Muscle of arm (tissue), 12 donors: Measurements from ENCODE around the gene CEACAM16. TPM values are rescaled to one million over a fixed set of nuclear protein-coding genes. Genes with fewer than 3 reads are reported as not detected.
"Not testable (repeated sequence)": the region's sequence is repeated elsewhere in the genome, so short reads cannot be mapped to it uniquely, and the experiment has no call there.

Experiments used
- DNase-seq: peaks from one replicate; pipeline ENCODE4 v3.0.0-alpha.2; 2013
- polyA plus RNA-seq, 12 donors: library from polyadenylated mRNA; unstranded; fragments of 120-200 nt; gene quantifications; one replicate each; pipeline ENCODE4 v1.2.1, GENCODE V29; 2013; ENCODE audit not compliant: insufficient read length in 12 of 12

CEACAM16 gene
- polyA plus RNA-seq, 12 donors = 0.26 to 0.89 (median 0.53) TPM; not detected in 3

DNA sequence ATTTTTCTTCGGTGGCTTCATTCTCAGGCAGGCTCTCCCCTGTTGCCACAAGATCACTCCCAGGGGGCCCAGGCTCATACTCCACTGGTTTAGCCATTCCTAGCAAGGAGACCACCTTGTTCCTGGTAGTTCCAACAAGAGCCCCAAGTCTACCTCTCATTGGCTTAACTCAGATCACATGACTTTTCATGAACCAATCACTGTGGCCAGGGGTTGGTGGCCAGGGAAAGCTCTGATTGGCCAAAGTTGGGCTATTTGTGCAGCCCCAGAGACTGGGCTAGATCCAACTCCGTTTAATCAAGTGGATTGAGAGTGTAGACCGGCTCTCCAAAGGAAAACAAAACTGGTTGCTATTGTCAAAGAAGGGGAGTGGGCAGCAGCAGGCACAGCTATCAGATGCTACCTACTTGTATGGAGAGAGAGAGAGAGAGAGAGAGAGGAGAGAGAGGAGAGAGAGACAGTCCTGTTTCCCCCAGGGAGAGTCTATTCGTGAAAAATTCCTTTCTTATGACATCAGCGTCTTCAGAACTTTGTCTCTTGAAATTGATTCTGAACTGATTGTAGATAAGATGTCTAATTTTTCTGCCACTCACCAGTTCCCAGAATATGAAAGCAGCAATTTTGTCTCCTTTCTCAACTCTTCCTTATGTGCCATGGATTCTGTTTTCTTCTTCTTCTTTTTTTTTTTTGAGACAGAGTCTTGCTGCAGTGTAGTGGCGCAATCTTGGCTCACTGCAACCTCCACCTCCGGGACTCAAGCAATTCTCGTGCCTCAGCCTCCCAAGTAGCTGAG is 21.7 kb upstream of the CEACAM16 start:
- no peak for DNase-seq

DNA sequence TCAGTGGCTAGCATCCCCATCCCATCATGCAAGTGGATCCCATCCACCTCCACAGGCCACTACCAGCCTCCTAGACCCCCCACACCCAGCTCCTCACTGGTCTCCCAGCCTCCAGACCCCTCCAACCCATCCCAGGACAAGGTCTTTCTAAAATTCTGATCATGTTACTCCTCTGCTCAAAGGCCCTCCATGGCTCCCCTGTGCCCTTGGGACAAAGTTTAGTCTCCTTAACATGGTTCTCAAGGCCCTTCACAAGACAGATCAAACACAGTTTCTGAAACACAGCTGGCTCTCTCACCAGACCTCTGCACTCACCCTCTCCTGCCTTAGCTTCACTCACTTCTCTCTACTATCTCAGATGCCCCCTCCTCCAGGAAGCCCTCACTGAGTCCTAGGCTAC is 18.4 kb upstream of the CEACAM16 start:
- DNase-seq = no peak

DNA sequence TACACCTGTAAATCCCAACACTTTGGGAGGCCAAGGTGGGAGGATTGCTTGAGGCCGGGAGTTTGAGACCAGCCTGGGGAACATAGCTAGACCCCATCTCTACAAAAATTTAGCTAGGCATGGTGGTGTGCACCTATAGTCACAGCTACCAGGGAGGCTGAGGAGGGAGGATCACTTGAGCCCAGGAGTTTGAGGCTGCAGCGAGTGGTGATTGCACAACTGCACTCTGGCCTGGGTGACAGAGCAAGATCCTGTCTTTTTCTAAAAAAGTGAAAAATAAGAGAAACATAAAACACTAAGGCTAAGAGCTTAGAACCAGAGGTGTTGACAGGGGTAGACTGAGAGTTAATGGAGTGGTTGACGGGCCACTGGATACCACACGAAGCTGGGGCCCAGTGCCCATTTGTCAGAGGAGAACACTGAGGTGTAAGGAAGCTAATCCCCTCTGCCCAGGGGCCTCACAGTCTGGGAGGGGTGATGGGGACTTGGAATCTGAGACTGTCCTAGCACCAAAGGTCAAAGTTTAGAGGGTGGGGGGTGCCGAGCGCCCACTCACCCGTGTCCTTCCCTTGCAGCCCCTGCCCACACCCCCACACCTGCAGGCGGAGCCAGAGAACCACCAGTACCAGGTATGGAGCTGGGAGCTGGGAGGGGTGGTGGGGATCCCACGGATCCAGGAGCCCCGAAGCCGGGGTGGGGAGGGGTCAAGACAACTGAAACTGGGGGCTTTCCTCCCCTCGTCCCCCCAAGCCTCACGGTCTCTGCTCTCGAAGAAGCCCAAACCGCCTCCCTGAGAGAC is 16.8 kb upstream of the CEACAM16 start:
- DNase-seq = no peak

DNA sequence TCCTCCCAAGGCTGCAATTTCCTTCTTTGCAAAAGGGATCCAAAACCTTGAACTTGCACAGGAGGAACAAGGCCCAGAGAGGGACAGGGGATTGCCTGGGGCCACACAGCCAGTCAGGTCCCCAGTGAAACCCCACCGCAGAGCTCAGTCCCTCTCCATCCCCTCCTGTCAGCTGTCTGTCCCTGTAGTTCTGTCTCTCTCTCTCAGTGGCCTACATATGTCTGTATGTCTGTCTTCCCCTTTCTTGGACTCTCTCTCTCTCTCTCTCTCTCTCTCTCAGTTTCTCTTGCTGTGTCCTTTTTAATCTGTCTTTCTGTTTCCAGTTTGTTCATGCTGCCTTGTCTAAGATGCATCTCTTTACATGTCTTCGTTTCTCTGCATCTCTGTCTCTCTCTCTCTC is 16.1 kb upstream of the CEACAM16 start:
- DNase-seq = no peak

DNA sequence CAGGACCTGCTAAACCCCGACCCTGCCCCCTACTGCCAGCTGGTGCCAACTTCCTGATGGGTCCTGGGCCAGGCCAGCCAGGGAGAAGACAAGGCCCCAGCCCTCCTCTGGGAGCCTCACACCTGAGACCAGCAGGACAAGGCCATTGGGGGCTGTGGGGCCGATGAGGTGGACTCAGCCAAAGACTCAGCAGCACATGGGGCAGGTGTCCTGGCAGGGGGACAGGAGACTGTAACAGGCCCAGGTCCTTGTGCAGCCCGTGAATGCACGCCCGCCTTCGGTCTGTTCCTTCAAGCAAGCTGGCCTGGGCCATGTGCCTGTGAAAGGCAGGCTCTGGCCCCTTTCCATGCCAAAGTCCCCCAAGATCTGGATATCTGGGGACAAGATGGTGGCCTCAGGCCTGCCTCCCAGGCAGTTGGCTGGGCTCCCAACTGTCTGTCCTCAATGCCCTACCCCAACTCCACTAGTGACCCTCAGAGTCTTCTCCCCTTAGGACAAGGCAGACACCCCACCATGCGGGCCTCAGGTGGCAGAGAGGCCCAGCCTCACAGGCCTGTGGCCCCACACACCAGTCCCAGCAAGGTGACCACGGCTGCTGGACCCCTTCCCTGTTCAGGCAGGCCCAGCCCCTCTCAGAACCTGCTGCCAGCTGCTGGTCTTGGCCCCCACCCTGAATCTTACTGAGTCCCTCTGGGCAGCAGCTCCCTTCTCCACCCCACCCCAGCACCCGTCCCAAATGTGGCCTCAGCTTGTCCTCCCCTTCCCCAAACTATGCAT is 15.3 kb upstream of the CEACAM16 start:
- DNase-seq = no peak

DNA sequence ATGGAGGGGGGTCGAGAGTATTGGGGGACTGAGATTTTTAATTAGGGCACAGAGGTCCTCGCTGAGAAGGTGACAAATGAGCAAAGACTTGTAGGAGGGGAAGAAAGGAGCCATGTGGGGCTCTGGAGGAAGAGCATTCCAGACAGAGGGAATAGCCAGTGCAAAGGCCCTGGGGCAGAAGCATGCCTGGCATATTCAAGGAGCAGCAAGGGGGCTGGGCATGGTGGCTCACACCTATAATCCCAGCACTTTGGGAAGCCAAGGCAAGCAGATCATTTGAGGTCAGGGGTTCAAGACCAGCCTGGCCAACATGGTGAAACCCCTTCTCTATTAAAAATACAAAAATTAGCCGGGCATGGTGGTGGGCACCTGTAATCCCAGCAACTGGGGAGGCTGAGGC is 14.6 kb upstream of the CEACAM16 start:
- DNase-seq = not testable (repeated sequence)

DNA sequence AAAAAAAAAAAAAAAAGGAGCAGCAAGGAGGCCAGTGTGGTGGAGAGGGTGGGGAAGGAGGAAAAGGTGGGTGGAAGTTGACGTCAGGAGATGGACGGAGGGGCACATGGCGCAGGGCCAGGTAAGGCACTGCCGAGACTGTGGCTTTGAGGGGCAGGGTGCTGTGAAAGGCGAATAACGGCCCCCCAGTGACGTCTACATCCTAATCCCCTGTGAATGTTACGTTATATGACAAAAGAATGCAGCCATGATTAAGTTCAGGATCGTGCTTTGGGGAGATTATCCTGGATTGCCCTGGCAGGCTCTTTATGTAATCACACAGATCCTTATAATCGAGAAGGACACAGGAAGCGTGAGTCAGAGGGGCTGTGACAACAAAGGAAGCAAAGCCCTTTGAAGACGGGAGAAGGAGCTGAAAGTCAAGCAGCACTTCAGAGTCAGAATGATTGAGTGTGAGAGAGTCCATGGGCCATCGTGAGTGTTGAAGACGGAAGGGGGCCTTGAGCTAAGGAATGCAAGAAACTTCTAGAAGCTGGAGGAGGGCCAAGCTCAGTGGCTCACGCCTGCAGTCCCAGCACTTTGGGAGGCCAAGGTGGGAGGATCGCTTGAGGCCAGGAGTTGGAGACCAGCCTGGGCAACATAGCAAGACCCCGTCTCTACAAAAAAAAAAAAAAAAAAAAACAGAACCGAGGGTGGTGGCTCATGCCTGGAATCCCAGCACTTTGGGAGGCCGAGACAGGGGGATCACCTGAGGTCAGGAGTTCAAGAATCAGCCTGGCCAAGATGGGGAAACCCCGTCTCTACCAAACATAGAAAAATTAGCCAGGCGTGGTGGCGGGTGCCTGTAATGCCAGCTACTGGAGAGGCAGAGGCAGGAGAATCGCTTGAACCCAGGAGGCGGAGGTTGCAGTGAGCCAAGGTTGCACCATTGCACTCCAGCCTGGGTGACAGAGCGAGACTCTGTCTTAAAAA is 13.8 kb upstream of the CEACAM16 start:
- no peak for DNase-seq

DNA sequence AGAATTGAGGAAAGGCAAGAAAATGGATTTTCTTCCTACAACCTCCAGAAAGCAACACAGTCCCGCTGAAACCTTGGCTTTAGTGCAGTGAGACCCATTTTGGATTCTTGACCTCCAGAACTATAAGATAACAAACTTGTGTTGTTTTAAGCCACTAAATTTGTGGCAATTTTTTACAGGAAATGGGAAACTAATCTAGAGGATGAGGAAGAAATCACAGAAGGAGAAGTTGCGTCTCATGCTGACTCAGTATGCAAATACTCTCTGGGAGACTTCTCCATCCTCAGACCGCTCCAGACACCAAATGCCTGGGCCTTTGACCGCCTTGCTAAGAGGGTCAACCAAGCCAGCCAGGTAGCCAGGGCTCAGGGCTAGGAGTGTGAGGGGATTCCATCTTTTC is 13.1 kb upstream of the CEACAM16 start:
- no peak for DNase-seq

DNA sequence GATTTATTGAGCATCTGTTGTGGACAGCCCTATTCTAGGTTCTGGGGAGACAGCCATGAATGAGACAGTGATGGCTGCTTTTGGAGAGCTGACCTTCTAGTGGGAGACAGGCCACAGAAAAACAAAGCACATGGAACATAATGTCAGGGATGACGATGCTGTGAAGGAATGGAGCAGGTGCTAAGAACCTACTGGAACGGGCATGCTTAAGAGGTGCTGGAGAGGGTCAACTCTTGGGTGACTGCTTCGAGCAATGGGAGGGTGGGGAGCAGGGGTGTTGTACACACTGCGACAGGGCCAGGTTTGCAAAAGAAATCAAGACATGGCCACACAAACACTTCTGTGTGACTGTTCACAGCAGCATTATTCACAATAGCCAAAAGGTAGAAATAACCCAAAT is 12.1 kb upstream of the CEACAM16 start:
- DNase-seq = no peak

DNA sequence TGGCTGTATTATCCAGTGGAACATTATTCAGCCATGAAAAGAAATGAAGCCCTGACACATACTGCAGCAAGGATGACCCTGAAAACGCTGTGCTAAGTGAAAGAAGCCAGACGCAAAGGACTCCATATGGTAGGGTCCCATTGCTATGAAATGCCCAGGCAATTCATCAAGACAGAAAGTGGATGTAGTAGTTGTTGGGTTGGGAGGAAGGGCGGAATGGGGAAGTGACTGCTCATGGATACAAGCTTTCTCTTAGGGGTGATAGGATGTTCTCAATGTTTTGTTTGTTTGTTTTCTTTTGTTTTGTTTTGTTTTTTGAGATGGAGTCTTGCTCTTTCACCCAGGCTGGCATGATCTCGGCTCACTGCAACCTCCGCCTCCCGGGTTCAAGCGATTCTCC is 11.1 kb upstream of the CEACAM16 start:
- DNase-seq = no peak

DNA sequence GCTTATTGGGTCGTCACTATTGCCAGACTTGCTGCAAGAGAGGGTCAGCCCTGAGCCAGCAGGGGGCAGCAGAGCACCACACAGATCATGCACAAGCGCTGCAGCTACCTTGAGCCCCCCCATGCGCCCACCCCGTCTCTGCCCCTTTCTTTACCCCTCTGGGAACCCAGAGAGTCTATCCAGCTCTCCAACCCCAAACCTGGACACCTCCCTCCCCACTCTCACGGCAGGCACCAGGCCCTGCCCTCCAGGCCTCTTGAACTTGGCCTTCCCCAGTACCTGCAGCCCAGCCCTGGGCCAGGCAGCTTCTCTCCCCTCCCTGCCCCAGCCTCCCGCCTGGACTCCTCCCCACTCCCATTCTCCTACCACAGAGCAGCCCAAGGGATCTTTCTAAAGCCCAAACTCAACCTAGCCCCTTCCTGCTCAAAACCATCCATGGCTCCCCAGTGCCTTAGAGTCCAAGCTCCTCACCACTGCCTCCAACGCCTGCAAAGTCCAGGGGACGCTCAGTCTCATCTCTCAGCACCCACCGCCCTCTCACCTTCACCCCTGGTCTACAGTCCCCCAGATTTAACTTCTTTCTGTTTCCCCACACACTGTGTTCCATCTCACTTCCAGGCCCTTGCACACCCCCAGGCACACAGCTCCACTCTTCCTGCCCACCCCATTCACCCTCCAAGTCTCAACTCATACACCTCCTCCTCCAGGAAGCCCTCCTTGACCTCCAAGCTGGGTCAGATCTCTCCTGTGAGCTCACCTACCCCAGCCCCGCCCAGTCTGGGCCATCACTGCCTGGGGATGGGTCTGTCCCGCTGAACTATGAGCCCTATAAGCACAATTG is 9.4 kb upstream of the CEACAM16 start:
- DNase-seq = peak; percentile 73

DNA sequence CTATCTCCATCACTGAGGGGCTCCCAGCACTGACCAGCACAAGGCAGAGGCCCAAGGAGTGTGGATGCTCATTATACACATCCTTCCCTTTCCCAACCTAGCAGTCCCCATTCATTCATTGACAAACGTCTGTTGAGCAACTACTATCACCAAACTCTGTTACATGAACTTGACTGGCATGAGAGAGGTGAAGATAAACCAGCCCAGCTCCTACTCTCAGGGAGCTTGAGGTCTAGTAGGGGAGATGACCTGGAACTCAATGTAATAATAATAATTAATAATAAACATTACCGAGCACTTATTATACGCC is 8.9 kb upstream of the CEACAM16 start:
- DNase-seq = no peak

DNA sequence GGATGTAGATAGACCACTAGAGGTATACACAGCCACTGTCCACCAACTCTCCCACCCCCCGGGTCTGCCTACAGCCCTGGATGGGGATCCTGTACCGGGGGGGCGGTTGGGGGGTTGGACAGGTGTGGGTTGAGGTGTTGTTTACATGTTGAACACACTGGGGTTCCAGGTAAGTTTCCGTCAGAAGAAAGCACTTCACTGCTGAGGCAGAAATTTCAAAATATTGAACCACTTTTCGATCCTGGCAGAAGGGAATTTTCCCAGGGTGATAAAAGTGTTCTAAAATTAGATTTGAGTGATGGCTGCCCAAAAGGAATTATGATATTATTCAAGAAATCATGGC is 6.6 kb upstream of the CEACAM16 start:
- DNase-seq = no peak

DNA sequence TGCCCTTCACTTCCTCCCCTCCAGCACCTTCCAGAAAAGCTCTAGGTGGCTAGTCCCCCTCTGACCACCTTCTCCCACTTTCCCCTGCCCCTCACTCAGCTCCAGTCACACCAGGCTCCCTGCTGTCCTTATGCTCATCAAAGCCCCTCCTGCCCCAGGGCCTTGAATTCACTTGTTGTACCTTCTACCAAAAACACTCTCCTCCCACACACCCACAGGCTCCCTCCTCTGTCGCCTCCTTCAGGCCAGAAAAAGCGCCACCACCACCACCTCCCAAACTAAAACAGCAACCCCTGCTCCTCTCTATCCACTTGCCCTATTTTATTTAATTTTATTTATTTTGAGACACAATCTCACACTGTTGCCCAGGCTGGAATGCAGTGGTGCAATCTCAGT is 4.8 kb upstream of the CEACAM16 start:
- DNase-seq = no peak

DNA sequence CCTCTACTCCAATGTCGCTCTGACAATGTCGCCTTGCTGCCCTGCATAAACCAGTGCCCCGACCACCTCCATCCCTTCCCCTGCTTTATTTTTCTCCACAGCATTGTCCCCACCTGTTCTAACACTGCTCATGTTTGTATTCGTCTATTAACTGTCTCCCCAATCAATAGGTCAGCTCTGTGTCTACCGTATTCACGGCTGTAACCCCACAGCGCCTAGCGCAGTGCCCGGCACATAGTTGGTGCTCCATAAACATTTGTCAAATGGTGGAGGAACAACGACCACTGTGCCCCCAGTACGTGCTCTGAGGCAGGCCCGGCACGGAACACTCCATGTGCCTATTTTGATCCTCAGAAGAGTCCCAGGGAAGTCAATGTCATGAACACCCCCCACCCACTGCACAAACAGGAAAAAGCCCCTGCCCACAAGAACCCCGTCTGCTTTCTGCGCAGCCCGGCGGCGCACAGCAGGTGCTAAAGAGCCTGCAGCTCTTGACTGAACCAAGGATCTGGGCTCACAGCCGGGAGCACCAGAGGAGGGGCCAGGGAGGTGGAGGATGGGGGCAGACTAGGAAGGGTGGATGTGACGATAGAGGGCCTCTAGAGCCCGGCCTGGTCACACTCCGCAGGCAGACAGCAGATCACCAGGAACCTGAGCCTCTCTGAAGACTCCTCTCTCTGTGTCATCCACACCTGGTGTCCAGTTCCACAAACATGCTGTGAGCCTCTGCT is 1.8 kb upstream of the CEACAM16 start:
- no peak for DNase-seq

DNA sequence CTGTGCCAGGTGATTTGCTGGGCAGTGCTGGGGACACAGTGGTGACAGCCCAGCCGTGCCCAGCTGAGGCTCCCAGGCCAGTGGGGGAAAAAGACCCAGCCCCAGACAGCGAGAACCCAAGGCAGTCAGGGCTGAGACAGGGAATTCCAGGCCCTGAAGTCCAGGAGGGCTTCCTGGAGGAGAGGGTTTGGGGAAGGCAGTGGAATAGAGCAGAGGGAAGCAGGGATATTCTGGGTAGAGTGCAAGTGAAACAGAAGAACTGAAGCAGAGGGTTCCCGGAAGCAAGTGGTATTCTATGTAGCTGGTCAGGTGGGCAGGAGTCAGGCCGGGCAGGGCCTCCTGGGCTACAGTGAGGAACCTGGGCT is 1.3 kb upstream of the CEACAM16 start:
- no peak for DNase-seq

DNA sequence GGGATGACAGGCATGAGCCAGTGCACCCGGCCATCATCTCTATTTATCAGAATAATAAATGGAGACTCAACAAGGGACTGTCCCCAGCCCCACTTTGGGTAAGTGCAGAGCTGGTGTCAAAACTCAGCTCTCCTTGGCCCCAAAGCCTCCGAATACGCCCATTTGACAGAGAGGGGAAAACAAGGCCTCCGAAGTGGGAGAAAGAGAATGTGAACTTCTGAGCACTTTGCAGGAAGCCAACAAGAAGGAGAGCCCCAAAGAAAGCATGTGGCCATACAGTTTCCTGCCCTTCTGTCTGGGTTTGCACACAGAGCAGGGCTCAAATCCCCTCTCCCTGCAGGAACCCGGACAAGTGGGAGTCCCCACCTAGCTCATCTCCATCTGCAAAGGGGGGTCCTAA is 1.6 kb downstream of the CEACAM16 start:
- no peak for DNase-seq

DNA sequence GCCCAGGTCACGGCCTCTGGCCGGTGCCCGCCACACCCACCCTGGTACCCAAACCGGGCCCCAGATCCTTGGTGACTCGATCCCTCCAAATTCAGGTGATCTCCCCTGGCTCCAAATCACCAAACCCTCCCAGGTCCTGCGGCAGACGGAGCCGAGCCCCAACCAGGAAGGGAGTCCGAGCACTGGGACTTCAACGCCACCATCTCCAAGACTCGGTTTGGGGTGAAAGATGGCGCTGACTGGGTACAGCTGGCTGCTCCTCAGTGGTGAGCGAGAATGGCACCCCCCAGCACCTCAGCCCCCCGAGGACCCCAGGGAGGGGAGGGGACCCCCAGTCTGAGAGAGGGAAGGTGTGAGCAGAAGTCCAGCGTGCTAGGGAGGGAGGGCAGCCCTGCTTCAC is 2.3 kb downstream of the CEACAM16 start:
- no peak for DNase-seq

DNA sequence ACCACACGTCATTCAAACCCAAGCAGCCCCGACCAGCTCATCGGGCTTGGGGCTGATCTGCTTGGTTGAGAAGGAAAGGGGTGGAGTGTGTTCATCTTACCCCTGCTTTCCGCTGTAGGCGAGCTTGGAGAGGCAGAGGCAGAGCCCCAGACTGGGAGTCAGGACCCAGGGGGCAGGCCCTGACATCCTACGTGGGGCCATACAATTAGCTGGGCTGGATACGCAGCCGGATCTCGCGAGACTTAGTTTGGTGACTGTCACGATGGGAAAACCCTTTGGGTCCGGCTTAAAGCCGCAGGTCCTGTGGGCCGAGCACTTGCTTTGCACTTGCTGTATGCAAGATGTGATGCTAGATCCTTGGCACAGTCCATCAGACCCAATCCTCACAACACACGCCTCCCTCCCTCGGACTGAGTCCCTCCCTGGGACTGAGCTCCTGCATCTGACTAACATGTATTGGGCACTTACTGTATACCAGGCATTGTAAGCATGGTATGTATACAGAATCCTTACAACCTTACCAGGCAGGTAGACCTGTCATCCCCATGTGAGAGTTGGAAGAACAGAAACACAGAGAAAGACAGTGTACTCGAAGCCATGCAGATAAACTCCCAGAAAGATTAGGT is 3.7 kb downstream of the CEACAM16 start:
- no peak for DNase-seq
